HCEC 1CT (cell line): ENCODE results near the gene PPP1R1C.

ENCODE experiments used
- DNase-seq: peaks from one replicate; pipeline ENCODE4 v3.0.0-alpha.2; 2017

The PPP1R1C gene

DNA sequence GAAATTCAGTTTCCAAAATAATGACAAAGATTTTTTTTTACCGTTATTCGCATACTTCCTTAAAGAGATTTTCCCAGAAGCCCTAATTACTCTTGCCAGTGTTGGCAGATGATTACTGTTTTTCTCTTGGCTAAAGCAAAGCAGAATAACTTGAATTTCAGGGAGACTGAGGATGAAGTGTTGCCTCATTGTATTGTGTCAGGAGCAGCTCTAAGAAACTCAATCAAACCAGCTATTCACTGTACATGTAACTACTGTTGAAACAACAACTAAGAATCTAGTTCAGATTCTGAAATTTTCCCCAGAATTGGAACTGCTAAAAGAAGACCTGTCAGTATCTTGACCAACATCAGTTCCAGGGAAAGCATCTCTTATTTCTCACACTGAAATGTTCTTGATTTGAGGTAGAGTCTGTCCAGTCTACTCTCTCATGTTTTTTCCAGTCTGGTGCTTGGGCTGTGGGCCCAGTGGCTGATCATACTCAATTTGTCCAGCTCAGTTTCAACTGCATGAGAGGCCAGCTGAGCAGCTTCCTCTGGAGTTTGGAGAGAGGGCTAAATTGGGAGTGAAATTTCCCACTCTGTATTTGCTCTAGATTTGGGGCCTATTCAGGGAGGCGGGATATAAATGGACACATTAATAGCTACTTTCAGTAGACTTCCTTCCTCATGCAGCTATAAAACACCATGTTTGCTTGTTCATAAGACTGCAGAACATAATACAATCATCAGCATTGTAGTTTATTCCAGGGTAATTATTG is 78.5 kb downstream of the PPP1R1C start:
- DNase-seq: no peak

DNA sequence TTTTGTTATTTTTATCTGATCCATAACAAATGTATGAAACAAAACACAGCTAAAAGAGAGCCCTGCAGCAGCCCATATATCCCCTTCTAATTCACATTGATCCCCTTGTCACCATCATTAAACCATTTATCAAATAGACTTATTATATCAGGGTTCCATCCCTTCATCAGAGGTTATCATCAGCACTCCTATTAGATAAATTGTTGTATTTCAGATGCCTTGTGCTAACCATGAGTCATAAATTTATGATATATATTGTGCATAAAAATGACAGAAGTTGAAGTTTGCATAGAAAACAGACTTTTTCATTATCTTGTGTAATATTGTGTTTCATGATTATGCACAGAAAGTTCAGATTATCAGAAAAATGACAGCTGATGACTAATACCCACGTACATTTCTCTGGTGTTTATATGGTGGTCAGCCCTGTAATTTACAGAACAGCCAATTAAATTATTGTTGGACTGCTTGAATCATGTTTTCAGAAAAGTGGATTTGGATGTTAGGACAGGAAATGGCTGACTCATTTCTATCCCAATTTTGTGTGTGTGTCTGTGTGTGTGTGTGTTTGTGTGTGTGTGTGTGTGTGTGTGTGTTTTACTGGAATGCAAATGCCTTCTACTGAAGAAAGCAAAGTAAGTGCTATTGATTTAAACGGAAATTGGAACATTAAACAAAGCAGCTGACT is 80.9 kb downstream of the PPP1R1C start:
- DNase-seq: peak; percentile 96

DNA sequence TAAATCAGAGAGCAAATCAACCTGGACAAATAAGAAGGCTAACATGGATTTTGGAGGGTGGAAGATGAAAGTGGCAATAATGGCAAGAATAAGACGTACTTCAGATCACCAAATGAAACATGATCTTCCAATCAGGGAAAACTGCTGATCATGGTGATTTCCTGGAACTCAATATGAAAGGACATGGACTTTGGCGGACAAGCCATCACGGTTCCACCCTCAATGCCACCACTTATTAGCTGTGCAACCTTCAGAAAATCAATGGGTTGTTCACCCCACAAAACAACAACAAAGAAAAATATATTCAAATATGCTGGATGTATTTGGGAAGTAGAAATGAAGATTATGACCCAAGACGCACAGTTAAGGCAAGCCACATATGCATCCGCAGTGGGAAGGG is 81.7 kb downstream of the PPP1R1C start:
- DNase-seq: no peak

DNA sequence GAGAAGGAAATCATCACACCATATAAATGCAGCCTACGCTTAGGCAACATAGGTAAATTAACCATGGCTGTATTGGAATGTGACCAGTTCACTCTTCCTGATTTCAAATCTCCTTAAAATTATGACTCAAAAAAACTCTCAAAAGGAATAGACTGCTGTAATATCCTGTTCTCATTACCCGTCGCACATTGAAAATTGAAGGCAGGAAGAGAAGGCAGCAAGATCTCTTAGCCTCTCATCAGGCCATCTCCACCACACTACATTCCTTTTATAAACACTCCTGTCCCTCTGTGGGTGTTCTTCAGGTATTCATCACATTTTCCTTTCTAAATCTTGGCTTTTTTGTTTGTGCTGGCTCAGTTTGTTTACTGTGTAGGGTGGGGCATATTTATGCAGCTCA is 83.2 kb downstream of the PPP1R1C start:
- DNase-seq: no peak

DNA sequence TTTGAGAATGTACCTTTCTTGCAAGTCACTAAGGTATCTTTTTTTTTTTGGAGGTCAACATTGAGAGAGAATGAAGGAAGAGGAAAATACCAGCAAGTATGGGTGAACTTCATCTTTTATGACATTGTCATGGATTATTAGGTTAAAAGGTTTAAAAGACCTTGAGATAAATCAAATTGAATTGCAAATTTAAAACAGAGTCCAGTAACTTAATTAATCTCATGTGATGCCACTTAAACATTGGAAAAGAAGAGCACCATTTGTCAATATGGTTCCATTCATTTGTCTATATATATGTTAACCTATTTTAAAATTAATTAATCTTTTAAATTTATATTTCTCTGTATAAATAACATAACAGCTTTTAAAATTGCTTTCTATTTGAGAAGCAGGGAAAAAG is 83.8 kb downstream of the PPP1R1C start:
- DNase-seq: no peak

DNA sequence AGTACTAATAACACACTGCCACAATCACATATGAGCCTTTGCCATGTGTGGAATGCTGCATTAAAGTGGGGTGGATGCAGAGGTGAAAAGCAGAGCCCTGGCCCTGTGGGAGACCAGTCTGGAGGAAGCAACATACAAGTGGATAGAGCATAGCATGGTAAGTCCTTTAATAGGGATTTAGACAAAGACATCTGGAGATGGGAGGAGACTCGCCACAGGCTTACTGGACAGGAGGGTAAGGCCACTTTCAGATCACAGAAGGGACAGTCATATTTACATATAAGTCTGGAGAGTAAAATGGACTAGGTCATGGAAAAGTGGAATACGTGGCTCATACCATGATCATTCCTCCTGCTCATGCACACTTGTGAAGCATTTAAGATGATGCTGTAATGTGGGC is 84.3 kb downstream of the PPP1R1C start:
- no peak for DNase-seq

DNA sequence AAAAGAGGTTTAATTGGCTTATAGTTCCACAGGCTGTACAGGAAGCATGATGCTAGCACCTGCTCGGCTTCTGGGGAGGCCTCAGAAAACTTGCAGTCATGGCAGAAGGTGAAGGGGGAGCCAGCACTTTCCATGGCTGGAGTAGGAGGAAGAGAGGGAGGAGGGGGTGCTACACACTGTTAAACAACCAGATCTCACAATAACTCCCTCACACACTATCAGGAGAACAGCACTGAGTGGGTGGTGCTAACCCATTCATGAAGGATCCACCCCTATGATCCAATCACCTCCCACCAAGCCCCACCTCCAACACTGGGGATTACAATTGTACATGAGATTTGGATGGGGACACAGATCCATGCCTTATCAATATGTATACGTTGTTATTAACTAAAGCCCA is 85.1 kb downstream of the PPP1R1C start:
- DNase-seq: no peak

DNA sequence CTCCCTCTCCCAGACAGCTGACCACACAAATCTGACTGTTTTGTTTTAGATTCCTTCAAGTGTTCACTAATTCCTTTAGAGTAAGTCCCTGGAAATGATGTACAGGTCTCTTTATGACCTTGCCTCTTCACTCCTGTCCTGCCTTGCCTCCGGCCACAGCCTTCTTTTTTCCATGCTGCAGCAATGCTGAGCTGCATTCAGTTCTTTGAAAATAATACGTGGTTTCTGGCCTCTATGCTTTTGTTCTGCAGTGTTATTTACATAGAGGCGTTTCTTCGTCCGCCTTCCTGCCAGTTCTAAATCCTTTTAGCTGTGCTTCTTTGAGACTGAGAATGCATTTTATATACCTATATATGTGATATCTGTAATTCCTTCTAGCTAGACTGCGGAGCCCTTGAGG is 87.2 kb downstream of the PPP1R1C start:
- no peak for DNase-seq

DNA sequence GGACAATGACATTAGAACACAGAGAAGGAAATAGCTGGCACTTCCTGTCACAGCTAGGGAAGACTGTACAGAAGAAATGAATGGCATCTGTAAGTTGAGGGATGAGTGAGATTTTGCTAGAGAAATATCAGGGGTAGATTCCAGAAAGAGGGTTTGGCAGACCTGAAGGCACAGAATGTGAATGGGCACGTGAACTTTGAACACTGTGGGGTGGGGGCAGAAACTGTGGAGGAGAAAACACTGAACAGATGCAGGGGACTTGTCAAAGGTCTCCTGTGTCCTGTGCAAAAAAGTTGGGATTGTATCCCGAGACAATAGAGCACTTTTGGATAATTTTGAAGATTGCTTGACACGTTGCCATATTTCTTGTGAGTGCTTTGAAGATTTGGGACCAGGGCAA is 88.0 kb downstream of the PPP1R1C start:
- no peak for DNase-seq

DNA sequence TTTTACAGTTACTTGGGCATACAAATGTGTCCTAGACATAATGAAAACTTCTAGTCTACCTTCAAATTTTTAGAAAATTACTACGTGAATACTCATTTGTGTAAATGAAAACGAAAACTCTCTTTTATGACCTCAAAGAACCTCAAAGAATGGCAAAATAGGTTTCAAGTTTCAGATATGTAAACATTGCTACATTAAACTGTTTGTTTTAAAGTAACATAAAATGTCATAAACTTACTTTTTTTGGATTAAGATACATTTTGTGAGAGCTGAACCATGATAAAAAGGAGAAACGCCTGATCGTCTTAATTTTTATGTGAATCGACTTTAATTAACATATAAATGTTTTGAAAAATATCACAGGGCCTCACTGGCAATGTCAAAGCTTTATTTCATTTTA is 91.4 kb downstream of the PPP1R1C start:
- DNase-seq: peak; percentile 31

DNA sequence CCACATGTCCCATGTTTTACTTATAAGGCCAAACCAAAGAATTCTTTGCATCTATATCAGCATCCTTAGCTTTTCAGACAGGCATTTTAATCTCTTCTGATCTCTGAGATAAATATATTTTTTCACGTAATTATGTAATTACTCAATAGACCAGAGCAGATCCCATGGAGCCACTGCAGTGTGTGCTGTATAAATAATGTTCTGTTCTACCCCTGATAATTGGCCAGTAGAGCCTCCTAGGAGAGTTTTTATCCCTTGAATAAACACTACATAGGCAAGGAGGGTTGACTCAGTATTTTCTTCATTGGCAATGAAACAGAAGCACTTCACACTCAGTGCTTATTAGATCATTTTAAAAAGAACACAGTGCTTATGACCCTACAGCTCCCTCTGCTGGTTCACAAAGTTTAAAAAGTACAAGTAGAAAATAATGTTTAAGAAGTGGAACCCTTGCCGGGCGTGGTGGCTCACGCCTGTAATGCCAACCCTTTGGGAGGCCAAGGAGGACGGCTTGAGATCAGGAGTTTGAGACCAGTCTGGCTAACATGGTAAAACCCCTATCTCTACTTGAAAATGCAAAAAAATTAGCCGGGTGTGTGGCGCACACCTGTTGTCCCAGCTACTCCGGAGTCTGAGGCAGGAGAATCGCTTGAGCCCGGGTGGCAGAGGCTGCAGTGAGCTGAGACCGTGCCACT is 91.9 kb downstream of the PPP1R1C start:
- DNase-seq: peak; percentile 92

DNA sequence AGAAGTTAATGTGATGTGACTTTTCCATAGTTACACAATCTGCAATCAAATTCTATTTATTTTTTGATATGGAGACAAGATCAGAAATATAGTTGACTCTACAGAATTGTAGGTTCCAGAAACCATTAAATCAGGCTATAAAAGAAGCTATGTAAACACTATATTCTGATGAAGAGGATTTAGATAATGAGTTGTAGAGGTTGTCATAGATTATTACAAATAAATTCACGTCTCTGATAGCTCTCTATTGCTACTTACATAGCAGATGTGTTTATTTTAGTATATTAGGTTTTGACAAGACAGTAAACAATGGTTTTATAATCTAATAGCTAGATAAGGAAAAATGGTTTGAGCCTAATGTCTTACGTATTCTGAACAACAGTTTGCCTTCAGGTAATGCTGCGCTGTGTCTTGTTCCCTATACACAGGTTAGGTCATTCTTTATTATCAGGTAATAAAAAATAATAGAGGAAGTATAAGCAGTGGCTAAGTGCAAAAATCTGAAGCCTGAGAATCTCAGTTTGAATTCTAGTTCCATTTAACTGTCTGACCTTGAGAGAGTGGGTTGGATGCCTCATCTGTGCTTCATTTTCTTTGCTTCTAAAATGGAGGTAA is 93.4 kb downstream of the PPP1R1C start:
- no peak for DNase-seq

DNA sequence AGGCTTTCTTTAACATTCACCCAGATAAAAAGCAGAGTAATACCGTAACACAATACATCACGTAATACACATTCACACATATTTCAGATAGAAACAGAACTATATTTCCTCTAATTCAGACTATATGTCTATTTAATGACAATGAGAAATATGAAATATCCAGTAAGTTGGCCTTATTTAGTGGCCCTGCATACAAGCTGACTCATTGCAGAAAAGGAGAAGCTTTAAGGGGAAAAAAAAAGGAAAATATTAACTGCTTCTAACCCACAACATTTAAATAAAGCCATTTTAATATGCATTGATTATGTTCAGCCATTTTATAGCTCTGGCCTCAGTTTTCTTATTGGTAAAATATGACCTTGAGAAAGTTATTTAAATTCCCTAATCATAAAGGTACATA is 94.8 kb downstream of the PPP1R1C start:
- DNase-seq: no peak

DNA sequence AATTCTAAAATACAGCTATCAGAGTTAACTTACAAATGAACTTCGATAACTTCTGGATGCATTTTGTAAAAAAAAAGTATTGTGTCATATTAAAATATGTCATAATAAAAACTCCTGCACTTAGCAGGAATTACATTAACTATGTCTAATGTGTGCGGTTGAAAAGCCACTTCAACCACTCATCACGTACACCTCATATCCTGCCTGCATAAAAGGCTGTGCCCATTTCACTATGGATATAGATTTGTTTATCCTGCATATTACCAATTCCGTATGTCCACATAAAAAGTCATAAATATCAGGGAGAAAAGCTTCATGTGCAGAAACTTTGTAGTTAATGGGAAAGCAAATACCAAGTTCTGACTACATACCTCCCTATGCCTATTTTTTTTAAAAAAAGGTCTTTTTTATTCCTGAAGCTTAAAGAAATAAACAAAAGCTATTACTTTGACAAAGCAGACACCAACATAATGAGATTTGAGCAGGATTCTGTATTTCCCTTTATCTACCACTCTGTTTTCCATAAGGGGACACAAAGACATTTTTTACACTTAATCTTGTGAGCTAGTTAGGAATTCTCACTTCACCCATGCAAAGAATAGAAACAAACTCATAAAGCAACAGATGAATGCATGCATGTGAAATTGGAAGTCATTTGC is 96.1 kb downstream of the PPP1R1C start:
- peak; percentile 13 for DNase-seq

DNA sequence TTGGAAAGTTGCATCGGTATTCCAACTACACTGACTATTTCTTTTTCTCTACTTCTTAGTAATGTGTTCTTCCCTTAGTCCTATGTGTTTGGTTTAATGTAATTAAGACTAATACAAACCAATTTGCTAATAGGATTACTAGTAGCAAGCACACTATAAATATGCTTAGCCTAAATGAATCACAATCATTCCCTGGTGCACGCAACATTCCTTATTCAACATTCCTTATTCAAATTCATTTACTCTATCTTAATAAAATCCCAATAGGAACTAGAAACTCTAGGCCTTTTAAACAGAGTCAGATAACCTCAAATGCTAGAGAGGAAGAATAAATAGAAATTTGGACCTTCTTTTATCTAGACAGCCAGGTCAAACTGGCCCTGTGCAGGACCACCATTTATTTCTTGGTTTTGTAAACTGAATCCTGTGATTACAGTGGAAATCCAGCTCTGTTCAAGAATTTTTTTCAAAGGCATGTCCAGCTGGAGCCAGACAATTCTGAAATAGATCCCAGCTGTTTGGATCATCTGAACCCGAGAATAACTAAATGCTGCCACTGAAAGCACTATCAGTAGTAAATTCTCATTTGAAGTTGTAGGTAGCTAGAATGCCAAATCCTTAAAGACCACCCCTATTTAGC is 103.1 kb downstream of the PPP1R1C start:
- DNase-seq: peak; percentile 15

DNA sequence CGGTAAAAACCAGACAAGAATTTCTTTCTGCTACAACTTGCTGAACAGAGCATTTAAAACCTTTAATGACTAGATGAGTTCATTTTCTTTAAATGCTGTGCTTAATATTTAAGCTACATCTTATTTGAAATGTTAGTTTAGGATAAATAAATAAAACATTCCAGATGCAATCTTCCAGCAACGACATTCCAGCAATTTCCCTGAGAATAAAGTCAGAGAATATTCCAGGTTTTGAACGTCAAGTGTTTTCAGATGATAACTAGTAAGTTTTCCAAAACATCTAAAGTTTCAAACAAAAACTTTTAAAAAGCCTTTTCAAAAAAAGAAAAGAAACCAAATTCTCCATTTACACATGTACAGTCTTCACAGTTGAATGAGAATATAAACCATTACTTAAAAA is 104.8 kb downstream of the PPP1R1C start:
- no peak for DNase-seq

DNA sequence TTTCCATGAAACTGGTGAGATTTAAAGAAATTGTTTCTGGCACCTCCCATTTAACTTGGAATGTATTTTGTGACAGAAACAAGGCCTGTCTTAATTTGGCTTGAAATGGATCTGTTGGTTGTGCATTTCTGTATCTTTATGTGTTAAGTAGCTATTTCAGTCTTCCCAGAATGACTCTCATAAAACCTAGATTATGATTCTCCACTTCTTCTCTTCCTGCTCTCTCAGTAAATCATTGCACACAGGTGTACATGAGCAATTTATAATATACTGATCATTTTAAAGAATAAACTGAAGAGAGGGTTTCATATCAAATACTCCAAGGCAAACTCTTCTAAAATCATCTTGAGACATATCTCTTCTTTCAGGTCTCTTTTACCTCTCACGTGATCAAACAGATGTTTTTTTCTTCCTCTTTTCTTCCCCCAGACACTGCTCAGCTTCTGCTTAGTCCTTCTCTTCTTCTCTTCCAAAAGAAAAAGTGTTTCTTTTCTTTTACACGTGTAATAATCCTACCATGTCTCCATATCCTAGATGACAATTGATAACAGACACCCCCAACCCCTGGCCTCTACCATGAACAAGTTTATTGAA is 112.0 kb downstream of the PPP1R1C start:
- DNase-seq: no peak

DNA sequence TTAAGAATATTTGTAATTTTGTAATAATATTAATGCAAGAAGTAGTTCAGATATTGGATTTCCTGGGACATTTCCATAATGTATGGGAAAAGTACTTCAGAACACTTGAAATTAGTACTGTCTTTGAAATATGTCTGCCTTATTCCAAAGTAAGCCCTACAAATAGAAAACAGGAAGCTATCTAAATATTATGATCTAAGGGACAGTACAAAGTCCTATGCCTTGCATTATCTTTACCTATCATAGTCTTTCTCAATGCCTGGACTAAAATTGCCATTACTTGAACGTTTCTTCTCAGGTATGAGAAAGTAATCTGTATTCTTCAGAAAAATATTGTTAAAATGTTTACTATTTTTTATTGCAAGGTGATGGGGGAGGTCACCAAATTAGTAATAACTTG is 113.0 kb downstream of the PPP1R1C start:
- no peak for DNase-seq

DNA sequence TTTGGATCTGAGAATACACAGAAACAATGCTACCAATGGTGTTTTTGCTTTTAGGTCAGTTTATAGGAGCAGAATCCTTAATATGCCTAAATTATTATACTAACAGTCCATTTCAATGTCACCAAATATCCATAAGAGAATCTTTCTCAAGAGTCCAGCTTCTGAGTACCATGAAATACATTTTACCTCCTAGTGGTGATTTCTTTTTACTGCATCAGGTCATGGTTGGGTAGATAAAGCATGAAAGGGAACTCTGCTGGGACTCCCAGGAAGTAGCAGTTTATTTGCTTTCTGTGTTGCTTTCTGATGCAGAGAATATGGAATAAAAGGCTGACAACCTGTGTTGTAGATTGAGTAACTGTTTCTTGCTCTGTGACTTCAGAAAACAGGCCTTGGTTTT is 115.6 kb downstream of the PPP1R1C start:
- DNase-seq: peak; percentile 15

DNA sequence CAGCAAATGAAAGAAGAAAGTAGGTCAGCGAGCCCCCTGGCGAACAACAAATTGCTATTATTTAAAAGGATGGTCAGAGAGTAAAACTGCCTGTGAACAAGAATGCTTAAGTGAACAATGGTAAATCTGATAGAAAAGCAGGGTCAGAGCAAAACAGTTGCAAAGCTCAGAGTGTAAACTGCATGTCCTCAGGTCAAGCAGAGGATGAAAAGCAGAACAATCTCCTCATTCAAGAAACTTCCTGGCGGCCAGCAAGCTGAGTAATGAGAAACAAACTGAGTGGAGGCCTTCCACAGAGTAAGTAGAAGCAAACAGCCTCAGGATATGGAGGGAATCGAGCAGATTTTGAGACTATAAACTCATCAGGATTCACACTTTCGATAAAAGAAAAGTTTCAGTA is 117.9 kb downstream of the PPP1R1C start:
- DNase-seq: no peak

DNA sequence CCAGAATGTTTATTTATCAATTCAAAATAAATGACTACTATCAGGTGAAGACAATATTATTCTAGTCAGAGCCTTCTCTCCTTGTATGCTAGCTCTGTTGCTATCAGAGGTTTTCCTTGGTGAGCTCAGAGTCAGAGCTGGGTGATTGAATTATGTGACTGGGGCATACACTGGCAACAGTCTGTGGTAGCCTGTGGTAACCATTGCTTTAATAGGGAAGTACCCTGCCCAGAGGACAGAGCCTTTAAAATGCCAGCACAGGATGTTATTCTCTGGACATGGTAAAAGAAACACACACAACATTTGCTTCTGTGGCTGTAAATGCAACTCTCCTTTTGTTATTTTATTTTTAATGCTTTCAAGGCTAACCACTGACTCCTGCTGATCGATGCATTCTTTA is 124.7 kb downstream of the PPP1R1C start:
- no peak for DNase-seq

DNA sequence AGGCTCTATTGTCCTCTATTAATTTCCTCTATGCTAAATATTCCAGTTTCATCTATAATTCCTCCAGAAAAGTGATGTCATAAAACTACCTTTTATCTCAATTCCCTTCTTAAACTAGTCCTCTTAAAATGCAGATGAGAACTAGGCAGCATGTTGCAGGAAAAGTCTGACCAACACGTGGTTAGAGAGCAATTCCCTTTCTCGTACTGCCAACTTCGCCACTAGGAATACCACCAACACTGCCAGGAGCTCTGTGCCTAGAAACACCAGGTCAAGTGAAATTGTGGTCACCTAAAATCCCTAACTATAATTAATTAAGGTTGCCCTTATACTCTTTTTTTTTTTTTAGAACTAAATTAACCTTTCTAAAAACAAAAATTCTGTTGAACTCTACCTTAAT is 127.7 kb downstream of the PPP1R1C start:
- no peak for DNase-seq
